ENCODE data around the gene CPLX1.

GRCh38 chr4:834368-835147 is 8.6 kb upstream of the CPLX1 start:
- TF ChIP-seq POLR2A (IDR thresholded peaks at IDR 0.05): no peak
- no peak for TF ChIP-seq CTCF (IDR thresholded peaks at IDR 0.05)
- no peak for TF ChIP-seq EP300 (IDR thresholded peaks at IDR 0.05)

All from tibial nerve (tissue), 4 donors.